HepG2 (cell line): ENCODE results near the gene FUOM. TPM values are rescaled to one million over a fixed set of nuclear protein-coding genes. Genes with fewer than 3 reads are reported as not detected.

Experiments
- BATF2 ChIP-seq: sonication (generic); formaldehyde crosslinking; IDR thresholded peaks from 2 replicates; pipeline ENCODE4 v1.8.0; 2022; ENCODE audit warnings: mild to moderate bottlenecking, missing genetic modification reagents, moderate library complexity
- CSRNP1 ChIP-seq: sonication (generic); formaldehyde crosslinking; IDR thresholded peaks from 2 replicates; pipeline ENCODE4 v1.8.1; 2023; ENCODE audit warnings: mild to moderate bottlenecking, missing genetic modification reagents
- ELF3 ChIP-seq: IDR thresholded peaks from 2 replicates; pipeline ENCODE4 v1.6.1; 2016; ENCODE audit warnings: missing genetic modification reagents, missing compliant biosample characterization
- GLMP ChIP-seq: sonication (generic); formaldehyde crosslinking; IDR thresholded peaks from 2 replicates; pipeline ENCODE4 v1.9.0; 2021; ENCODE audit warnings: missing genetic modification reagents, mild to moderate bottlenecking, borderline replicate concordance
- HNF4G ChIP-seq, 2 experiments: sonication (generic) in 1 of 2; formaldehyde crosslinking in 1 of 2; IDR thresholded peaks; 2 replicates each; pipeline versions ENCODE4 v1.4.0 to v1.6.1; 2011 to 2020; ENCODE audit warnings: borderline replicate concordance in 2 of 2, low read depth in 2 of 2, mild to moderate bottlenecking in 2 of 2, low read length in 1 of 2, missing genetic modification reagents in 1 of 2, moderate library complexity in 1 of 2
- IKZF5 ChIP-seq: IDR thresholded peaks from 2 replicates; pipeline ENCODE4 v1.6.1; 2018; ENCODE audit warnings: missing genetic modification reagents, mild to moderate bottlenecking, missing compliant biosample characterization
- IRF9 ChIP-seq: sonication (generic); formaldehyde crosslinking; IDR thresholded peaks from 2 replicates; pipeline ENCODE4 v1.8.0; 2022; ENCODE audit warnings: missing genetic modification reagents, mild to moderate bottlenecking, borderline replicate concordance
- RNF2 ChIP-seq: fragments of 450-650 bp; conservative IDR thresholded peaks from 2 replicates; pipeline ENCODE4 v1.6.1; 2016; ENCODE audit warnings: low read depth
- SALL2 ChIP-seq: sonication (generic); formaldehyde crosslinking; IDR thresholded peaks from 2 replicates; pipeline ENCODE4 v1.8.1; 2023; ENCODE audit warnings: mild to moderate bottlenecking, missing genetic modification reagents, inconsistent platforms
- SP4 ChIP-seq: sonication (generic); formaldehyde crosslinking; IDR thresholded peaks from 2 replicates; pipeline ENCODE4 v1.8.1; 2023; ENCODE audit warnings: mild to moderate bottlenecking, missing genetic modification reagents
- ZNF281 ChIP-seq: sonication (generic); formaldehyde crosslinking; IDR thresholded peaks from 2 replicates; pipeline ENCODE4 v1.4.0; 2020; ENCODE audit warnings: missing genetic modification reagents, borderline replicate concordance
- ZNF598 ChIP-seq: sonication (generic); formaldehyde crosslinking; IDR thresholded peaks from 2 replicates; pipeline ENCODE4 v1.5.1; 2020; ENCODE audit warnings: mild to moderate bottlenecking, missing genetic modification reagents, borderline replicate concordance
- ZNF747 ChIP-seq: sonication (generic); formaldehyde crosslinking; IDR thresholded peaks from 2 replicates; pipeline ENCODE4 v1.8.1; 2023; ENCODE audit warnings: missing genetic modification reagents, mild to moderate bottlenecking, borderline replicate concordance
- polyA plus RNA-seq, 8 experiments: library from polyadenylated mRNA; depleted of rRNA in 3 of 8; stranded (reverse) in 7 of 8; unstranded in 1 of 8; fragments of >200 nt; fragmentation: Illumina TruSeq in 4 of 8; extraction: Trizol in 4 of 8; gene quantifications; 2 replicates each; pipeline versions ENCODE4 v1.2.1 to v1.2.3, GENCODE V29; 2011 to 2016; ENCODE audit warnings: low read depth in 4 of 8, missing spikeins in 1 of 8, mixed read lengths in 1 of 8; ENCODE audit not compliant: insufficient read depth in 1 of 8
- total RNA-seq, 5 experiments: library from RNA; depleted of rRNA; stranded (reverse); fragments of >200 nt; fragmentation: Illumina TruSeq; extraction: Trizol; gene quantifications; 2 replicates each; pipeline ENCODE4 v1.2.3, GENCODE V29; 2016; ENCODE audit warnings: low read depth in 1 of 5

FUOM gene
- total and polyA plus RNA-seq, 2 of the 13 experiments (the other 11 are each of a cell fraction or from before 2014, with no cell fraction given), result 27.5 to 60.4 TPM

GRCh38 chr10:133347710-133348517 lies 9.9 kb downstream of the FUOM start (continued):
- TF ChIP-seq BATF2 (CRISPR knock-in tag), result no peak
- TF ChIP-seq SALL2, result no peak
- TF ChIP-seq IRF9, result no peak
- TF ChIP-seq ELF3, result no peak
- no peak for TF ChIP-seq ZNF281
- no peak for TF ChIP-seq IKZF5 (CRISPR knock-in tag)
- TF ChIP-seq ZNF598 (CRISPR knock-in tag), result no peak
- TF ChIP-seq CSRNP1 (CRISPR knock-in tag), result no peak
- peak; percentile 97 for TF ChIP-seq HNF4G (IDR thresholded peaks at IDR 0.05; ENCODE audit: borderline replicate concordance, low read depth, low read length)
- TF ChIP-seq HNF4G (CRISPR knock-in tag; IDR thresholded peaks at IDR 0.05; ENCODE audit: borderline replicate concordance, low read depth), result peak; percentile 82; the same call in 1 of the 2 replicates
- no peak for TF ChIP-seq RNF2
- no peak for TF ChIP-seq GLMP
- TF ChIP-seq SP4, result peak; percentile 42; the same call in 1 of the 2 replicates
- TF ChIP-seq ZNF747 (CRISPR knock-in tag), result 0 out of 2 replicates have a peak, but pooled peaks have one; percentile 34
